NB4 (cell line): ENCODE results near the gene CACNA1F.

Source experiments
- MYC ChIP-seq: IDR thresholded peaks from 2 replicates; pipeline ENCODE4 v1.6.1; 2011; ENCODE audit warnings: low read depth, low read length
- POLR2A ChIP-seq: IDR thresholded peaks from 2 replicates; pipeline ENCODE4 v1.6.1; 2011; ENCODE audit warnings: mild to moderate bottlenecking; ENCODE audit not compliant: insufficient read length; ENCODE audit errors: extremely low read depth
- TF ChIP-seq, protein P1 (sequence below): IDR thresholded peaks from one replicate; pipeline ENCODE4 v1.5.1; 2012; ENCODE audit warnings: low read depth, low read length
- TF ChIP-seq, protein P2 (sequence below): IDR thresholded peaks from 2 replicates; pipeline ENCODE4 v1.6.1; 2011; ENCODE audit warnings: low read depth, low read length

DNA sequence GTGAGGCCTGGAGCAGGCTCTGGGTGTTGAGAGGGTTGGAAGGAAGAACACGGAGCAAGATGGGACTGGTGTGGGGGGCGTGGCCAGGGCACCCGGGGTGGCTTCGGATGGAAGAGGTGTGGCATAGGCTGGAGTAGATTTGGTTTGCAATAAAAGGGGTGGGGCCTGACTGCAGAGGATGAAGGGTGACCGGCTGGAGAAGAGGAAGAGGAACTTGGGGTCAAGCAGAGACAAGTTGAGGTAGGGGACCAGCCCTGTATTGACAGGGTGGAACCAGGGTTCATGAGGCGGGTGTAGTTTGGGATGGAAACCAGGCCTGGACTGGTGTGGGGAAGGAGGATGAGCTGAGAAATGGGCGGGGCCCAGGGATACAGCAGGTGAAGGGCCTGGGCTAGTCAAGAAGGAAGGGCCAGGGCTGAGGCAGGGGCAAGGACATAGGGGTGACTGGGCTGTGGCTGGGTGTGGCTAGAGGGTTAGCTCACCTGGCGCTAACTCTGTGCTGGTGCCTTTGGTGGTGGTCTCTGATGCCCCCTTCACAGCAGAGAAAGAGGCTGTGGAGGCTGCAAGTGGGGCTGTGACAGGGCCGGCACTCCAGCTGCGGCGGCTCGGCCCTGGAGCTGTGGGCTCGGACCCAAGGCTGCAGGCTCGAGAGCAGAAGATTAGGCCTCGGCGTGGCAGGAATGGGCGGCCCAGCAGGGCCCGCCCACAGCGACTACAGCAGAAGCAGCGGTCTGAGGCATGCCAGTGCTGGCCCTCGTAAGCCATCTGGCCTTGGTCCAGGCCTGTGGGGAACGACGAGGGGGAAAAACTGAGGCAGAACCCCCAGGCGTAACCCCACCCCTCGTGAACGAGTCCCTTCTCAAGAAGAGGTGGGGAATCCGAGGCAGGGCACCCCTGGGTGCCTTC is 56.5 kb downstream of the CACNA1F start:
- TF ChIP-seq, protein P1, sequence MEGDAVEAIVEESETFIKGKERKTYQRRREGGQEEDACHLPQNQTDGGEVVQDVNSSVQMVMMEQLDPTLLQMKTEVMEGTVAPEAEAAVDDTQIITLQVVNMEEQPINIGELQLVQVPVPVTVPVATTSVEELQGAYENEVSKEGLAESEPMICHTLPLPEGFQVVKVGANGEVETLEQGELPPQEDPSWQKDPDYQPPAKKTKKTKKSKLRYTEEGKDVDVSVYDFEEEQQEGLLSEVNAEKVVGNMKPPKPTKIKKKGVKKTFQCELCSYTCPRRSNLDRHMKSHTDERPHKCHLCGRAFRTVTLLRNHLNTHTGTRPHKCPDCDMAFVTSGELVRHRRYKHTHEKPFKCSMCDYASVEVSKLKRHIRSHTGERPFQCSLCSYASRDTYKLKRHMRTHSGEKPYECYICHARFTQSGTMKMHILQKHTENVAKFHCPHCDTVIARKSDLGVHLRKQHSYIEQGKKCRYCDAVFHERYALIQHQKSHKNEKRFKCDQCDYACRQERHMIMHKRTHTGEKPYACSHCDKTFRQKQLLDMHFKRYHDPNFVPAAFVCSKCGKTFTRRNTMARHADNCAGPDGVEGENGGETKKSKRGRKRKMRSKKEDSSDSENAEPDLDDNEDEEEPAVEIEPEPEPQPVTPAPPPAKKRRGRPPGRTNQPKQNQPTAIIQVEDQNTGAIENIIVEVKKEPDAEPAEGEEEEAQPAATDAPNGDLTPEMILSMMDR, result no peak
- TF ChIP-seq MYC, result no peak
- TF ChIP-seq, protein P2, sequence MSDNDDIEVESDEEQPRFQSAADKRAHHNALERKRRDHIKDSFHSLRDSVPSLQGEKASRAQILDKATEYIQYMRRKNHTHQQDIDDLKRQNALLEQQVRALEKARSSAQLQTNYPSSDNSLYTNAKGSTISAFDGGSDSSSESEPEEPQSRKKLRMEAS, result no peak
- TF ChIP-seq POLR2A, result no peak
